ENCODE measurements around the gene SEC23A. TPM values are rescaled to one million over a fixed set of nuclear protein-coding genes. Genes with fewer than 3 reads are reported as not detected.

SEC23A gene
- total and polyA plus RNA-seq, 2 donors (not counting 3 experiments of a cell fraction or from before 2014, with no cell fraction given): 78.3 to 155 TPM

- Histone ChIP-seq H3K4me3 (replicated peaks in 1 of 3; ENCODE audit: insufficient read depth in 1 of 3, low read depth in 1 of 3, low read length in 3 of 3) (no peak overlapping the region), H2AFZ (ENCODE audit: low read depth, low read length) (no peak overlapping the region), H3K27me3 (ENCODE audit: control insufficient read depth in 2 of 2, insufficient read depth in 2 of 2, low read length in 2 of 2) (no peaks in the 10 kb centered on the region), H3K9me3 (replicated peaks; ENCODE audit: control insufficient read depth, insufficient read depth, low read length) (no peaks in the 10 kb centered on the region), H3K36me3 (ENCODE audit: control insufficient read depth in 2 of 2, extremely low read depth in 1 of 2, insufficient read depth in 2 of 2, low read length in 2 of 2) (peaks cover 10 to 15% of the 10 kb centered on the region in 2 experiments), H3K9me1 (replicated peaks; ENCODE audit: control insufficient read depth, extremely low read depth, insufficient read depth, low read length) (no peaks in the 10 kb centered on the region), H3K4me2 (ENCODE audit: insufficient read depth, low read length) (no peak overlapping the region), H3K79me2 (ENCODE audit: control insufficient read depth, insufficient read depth, low read length) (no peaks in the 10 kb centered on the region), H3K4me1 (ENCODE audit: control insufficient read depth, extremely low read depth, insufficient read depth, low read length) (no peaks in the 10 kb centered on the region), H3K27ac (ENCODE audit: insufficient read depth, low read depth, low read length) (no peak overlapping the region), H4K20me1 (replicated peaks; ENCODE audit: control insufficient read depth, extremely low read depth, insufficient read depth, low read length) (no peaks in the 10 kb centered on the region), H3K9ac (replicated peaks; ENCODE audit: extremely low read depth, insufficient read depth, low read length) (no peak overlapping the region)
- intact Hi-C loops (cut with micrococcal nuclease): no loop called here
- ChIA-PET POLR2A (no interaction called here), CTCF (no interaction called here)
- no peak for FAIRE-seq
- DNase-seq (ENCODE audit: low read depth, low spot score): no peak
- no TSS peak for BruUV-seq (replicated peaks)
- dilution Hi-C loops (cut with MboI; ENCODE audit: extremely low pct_ligation_motif_present, low sequenced_read_pairs): no loop called here
- TF ChIP-seq POLR2A (IDR thresholded peaks at IDR 0.05; ENCODE audit: low read depth, low read length): no peak
- no peak for TF ChIP-seq CTCF (IDR thresholded peaks at IDR 0.05; ENCODE audit: extremely low read depth in 1 of 2, insufficient read depth in 1 of 2, low read depth in 1 of 2, low read length in 2 of 2)
- no peak for TF ChIP-seq POLR2AphosphoS5 (IDR thresholded peaks at IDR 0.05; ENCODE audit: insufficient read depth, low read depth, low read length)
- TF ChIP-seq GATA2 (IDR thresholded peaks at IDR 0.05; ENCODE audit: insufficient read depth, insufficient read length, low read depth, low read length): no peak
- no peak for TF ChIP-seq MAX (IDR thresholded peaks at IDR 0.05; ENCODE audit: insufficient read depth, insufficient read length)
- no peak for TF ChIP-seq FOS (IDR thresholded peaks at IDR 0.05; ENCODE audit: borderline replicate concordance, insufficient read depth, low read length)
- TF ChIP-seq EZH2 (IDR thresholded peaks at IDR 0.05; ENCODE audit: borderline replicate concordance, low read depth, low read length, severe bottlenecking): no peak
- TF ChIP-seq MYC (IDR thresholded peaks at IDR 0.05; ENCODE audit: low read depth, low read length): no peak
- no peak for TF ChIP-seq JUN (IDR thresholded peaks at IDR 0.05; ENCODE audit: borderline replicate concordance, insufficient read depth, insufficient read length, low read depth)
These were observed 72.8 kb downstream of the SEC23A start for GRCh38 chr14:39030209-39030608.
